Measurements from ENCODE around the gene LRRC4C. TPM values are rescaled to one million over a fixed set of nuclear protein-coding genes. Genes with fewer than 3 reads are reported as not detected.

LRRC4C gene
- total RNA-seq, 1 experiment from 2014 or later, result not detected

GRCh38 chr11:41010361-41011050, 448.9 kb downstream of the LRRC4C start:
- Mint-ChIP-seq H3K36me3 (ENCODE audit: insufficient read depth, unreplicated experiment) (no peaks in the 10 kb centered on the region), H3K9me3 (ENCODE audit: low read depth, unreplicated experiment) (peaks cover 15% of the 10 kb centered on the region), H3K27me3 (ENCODE audit: unreplicated experiment) (no peaks in the 10 kb centered on the region), H3K4me3 (ENCODE audit: low read depth, unreplicated experiment) (no peak overlapping the region), H3K27ac (ENCODE audit: unreplicated experiment) (no peak overlapping the region), H3K4me1 (ENCODE audit: low read depth, unreplicated experiment) (no peaks in the 10 kb centered on the region)
- intact Hi-C loops (cut with micrococcal nuclease; ENCODE audit: unreplicated experiment), result no loop called here
- CTCF ChIA-PET, result no interaction called here
- DNase-seq, result no peak
- TF ChIP-seq, protein P1, sequence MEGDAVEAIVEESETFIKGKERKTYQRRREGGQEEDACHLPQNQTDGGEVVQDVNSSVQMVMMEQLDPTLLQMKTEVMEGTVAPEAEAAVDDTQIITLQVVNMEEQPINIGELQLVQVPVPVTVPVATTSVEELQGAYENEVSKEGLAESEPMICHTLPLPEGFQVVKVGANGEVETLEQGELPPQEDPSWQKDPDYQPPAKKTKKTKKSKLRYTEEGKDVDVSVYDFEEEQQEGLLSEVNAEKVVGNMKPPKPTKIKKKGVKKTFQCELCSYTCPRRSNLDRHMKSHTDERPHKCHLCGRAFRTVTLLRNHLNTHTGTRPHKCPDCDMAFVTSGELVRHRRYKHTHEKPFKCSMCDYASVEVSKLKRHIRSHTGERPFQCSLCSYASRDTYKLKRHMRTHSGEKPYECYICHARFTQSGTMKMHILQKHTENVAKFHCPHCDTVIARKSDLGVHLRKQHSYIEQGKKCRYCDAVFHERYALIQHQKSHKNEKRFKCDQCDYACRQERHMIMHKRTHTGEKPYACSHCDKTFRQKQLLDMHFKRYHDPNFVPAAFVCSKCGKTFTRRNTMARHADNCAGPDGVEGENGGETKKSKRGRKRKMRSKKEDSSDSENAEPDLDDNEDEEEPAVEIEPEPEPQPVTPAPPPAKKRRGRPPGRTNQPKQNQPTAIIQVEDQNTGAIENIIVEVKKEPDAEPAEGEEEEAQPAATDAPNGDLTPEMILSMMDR (IDR thresholded peaks at IDR 0.05; ENCODE audit: unreplicated experiment), result no peak
- BruUV-seq (replicated peaks), result no TSS peak

- no peak for DNase-seq
- H3K4me3 Mint-ChIP-seq (ENCODE audit: low read depth, unreplicated experiment), result no peak overlapping the region
Measured at GRCh38 chr11:41005986-41006385, 453.5 kb downstream of the LRRC4C start.

DNA sequence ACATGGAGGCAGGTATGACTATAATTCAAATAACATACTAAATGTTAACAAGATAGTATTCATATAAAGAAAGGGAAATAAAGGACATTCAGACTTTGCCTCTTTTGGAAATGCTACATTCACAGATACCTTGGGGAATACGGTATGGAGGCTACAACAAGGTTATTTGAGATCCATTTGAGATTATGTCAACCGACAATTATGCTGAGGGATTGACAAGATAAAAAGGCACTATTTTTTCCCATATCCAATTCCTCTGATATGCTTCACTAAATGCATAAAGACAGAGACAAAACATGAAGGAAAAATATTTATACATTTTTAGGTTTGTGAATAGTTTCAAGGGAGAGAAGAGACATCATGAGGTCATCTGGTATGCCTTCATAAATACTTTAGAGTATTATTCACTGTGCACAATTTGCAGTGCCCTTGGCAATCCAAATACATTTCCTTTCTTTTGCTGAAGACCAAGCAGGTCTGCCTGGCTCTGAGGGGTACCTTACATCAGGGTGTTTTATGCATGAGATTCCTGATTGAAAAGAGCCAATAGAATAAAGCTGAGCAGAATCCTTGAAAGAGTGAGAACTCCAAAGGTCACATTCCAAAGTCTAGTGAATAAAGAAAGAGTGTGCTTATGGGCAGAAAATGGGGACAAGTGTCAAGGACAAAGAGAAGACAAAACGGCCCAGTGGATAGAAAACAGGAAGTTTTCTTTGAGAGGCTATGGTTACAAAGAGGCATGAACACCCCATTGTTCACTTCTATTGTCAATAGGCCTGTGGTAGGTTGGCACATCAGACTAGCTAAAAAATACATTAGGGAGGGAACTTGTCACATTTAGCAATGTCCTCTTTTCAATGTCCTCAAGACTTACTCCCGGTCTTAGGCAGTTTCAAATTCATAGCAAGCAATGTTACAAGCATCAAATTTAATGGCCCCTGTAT, 455.8 kb downstream of the LRRC4C start:
- DNase-seq, result no peak
- Mint-ChIP-seq H3K27me3 (ENCODE audit: unreplicated experiment) (no peaks in the 10 kb centered on the region), H3K36me3 (ENCODE audit: insufficient read depth, unreplicated experiment) (no peaks in the 10 kb centered on the region), H3K27ac (ENCODE audit: unreplicated experiment) (no peak overlapping the region), H3K9me3 (ENCODE audit: low read depth, unreplicated experiment) (peaks cover 16% of the 10 kb centered on the region), H3K4me3 (ENCODE audit: low read depth, unreplicated experiment) (no peak overlapping the region), H3K4me1 (ENCODE audit: low read depth, unreplicated experiment) (no peaks in the 10 kb centered on the region)
- intact Hi-C loops (cut with micrococcal nuclease; ENCODE audit: unreplicated experiment), result no loop called here
- BruUV-seq (replicated peaks), result no TSS peak
- CTCF ChIA-PET, result no interaction called here
- TF ChIP-seq, protein P1 (IDR thresholded peaks at IDR 0.05; ENCODE audit: unreplicated experiment), result no peak

More at GRCh38 chr11:41005986-41006385, 453.5 kb downstream of the LRRC4C start:
- H3K9me3 Mint-ChIP-seq (ENCODE audit: low read depth, unreplicated experiment), result peaks cover 16% of the 10 kb centered on the region
- CTCF ChIA-PET, result no interaction called here
- no peaks in the 10 kb centered on the region for H3K27me3 Mint-ChIP-seq (ENCODE audit: unreplicated experiment)
- intact Hi-C loops (cut with micrococcal nuclease; ENCODE audit: unreplicated experiment), result no loop called here
- TF ChIP-seq, protein P1 (IDR thresholded peaks at IDR 0.05; ENCODE audit: unreplicated experiment), result no peak
- no peak overlapping the region for H3K27ac Mint-ChIP-seq (ENCODE audit: unreplicated experiment)
- no peaks in the 10 kb centered on the region for H3K36me3 Mint-ChIP-seq (ENCODE audit: insufficient read depth, unreplicated experiment)
- BruUV-seq (replicated peaks), result no TSS peak
- H3K4me1 Mint-ChIP-seq (ENCODE audit: low read depth, unreplicated experiment), result no peaks in the 10 kb centered on the region

- H3K27me3 Mint-ChIP-seq (ENCODE audit: unreplicated experiment), result no peaks in the 10 kb centered on the region
- CTCF ChIA-PET, result no interaction called here
- H3K9me3 Mint-ChIP-seq (ENCODE audit: low read depth, unreplicated experiment), result peaks cover 15% of the 10 kb centered on the region
- H3K27ac Mint-ChIP-seq (ENCODE audit: unreplicated experiment), result no peak overlapping the region
- DNase-seq, result no peak
- H3K36me3 Mint-ChIP-seq (ENCODE audit: insufficient read depth, unreplicated experiment), result no peaks in the 10 kb centered on the region
- intact Hi-C loops (cut with micrococcal nuclease; ENCODE audit: unreplicated experiment), result no loop called here
- BruUV-seq (replicated peaks), result no TSS peak
- TF ChIP-seq, protein P1 (IDR thresholded peaks at IDR 0.05; ENCODE audit: unreplicated experiment), result no peak
- no peak overlapping the region for H3K4me3 Mint-ChIP-seq (ENCODE audit: low read depth, unreplicated experiment)
- no peaks in the 10 kb centered on the region for H3K4me1 Mint-ChIP-seq (ENCODE audit: low read depth, unreplicated experiment)
Measured at GRCh38 chr11:40998920-40999319, 460.5 kb downstream of the LRRC4C start.
